ENCODE measurements around the gene HHIP. TPM values are rescaled to one million over a fixed set of nuclear protein-coding genes. Genes with fewer than 3 reads are reported as not detected.

Gene HHIP, protein sequence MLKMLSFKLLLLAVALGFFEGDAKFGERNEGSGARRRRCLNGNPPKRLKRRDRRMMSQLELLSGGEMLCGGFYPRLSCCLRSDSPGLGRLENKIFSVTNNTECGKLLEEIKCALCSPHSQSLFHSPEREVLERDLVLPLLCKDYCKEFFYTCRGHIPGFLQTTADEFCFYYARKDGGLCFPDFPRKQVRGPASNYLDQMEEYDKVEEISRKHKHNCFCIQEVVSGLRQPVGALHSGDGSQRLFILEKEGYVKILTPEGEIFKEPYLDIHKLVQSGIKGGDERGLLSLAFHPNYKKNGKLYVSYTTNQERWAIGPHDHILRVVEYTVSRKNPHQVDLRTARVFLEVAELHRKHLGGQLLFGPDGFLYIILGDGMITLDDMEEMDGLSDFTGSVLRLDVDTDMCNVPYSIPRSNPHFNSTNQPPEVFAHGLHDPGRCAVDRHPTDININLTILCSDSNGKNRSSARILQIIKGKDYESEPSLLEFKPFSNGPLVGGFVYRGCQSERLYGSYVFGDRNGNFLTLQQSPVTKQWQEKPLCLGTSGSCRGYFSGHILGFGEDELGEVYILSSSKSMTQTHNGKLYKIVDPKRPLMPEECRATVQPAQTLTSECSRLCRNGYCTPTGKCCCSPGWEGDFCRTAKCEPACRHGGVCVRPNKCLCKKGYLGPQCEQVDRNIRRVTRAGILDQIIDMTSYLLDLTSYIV
- total RNA-seq (not detected), total RNA-seq (0 reads per million in 2 donors)

DNA sequence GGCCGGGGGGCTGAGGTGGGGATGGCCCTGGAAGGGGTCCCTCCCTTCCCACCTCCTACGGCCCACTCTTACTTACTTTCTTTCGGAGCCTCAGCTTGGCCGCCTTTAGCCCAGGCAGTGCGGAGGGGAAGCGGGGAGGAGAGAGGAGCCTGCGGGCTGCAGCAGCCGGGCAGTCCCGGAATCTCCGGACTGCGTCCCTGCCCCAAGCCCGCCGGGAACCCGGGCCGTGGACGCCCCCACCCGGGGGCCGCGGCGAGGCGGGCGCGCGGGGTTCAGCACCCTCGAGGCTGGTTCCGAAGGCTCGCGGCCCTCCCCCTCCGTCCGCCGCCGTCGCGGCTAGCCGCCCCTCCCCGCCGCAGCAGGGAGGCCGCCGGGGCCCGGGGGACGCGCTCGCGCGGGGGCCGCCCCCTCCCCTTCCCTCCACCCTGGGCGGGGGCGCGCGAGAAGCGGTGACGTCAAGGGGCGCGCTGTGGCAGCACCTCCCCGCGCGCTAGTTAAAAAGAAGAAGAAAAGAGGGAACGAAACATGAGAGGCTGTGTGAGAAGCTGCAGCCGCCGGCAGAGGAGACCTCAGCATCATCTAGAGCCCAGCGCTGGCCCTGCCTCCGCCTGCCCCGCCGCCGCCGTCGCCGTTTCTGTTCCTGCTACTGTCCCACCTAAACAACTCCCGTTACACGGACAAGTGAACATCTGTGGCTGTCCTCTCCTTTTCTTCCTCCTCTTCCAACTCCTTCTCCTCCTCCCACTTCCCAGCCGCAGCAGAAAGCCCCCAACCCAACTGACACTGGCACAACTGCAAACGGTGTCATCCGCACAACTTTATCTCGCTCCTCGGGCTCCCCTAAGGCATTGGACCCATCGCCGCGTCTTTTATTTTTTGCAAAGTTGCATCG lies at the start of gene HHIP:
HHIP (plus strand) TSS at position 526 of the 892 bp plus-strand sequence. CDS start 520 bp downstream, outside the sequence.
- H3K36me3 Mint-ChIP-seq (ENCODE audit: low read depth), result peaks cover 2% of the 10 kb centered on the region
- ATAC-seq, result peak; percentile 45
- H3K9me3 ChIP-seq (ENCODE audit: control insufficient read depth, low read length, poor library complexity, severe bottlenecking), result no peaks in the 10 kb centered on the region
- no peak within 1 kb of the TSS for H3K27ac Mint-ChIP-seq
- no peak for DNase-seq
- H3K27me3 Mint-ChIP-seq, result peaks cover 58% of the 10 kb centered on the region
- peaks cover 12% of the 10 kb centered on the region for H3K4me1 Mint-ChIP-seq
- H3K4me3 Mint-ChIP-seq, result peak within 1 kb of the TSS; percentile 91

- H3K9me3 ChIP-seq (ENCODE audit: control insufficient read depth, low read length, poor library complexity, severe bottlenecking), result no peaks in the 10 kb centered on the region
- Mint-ChIP-seq H3K27ac (no peak overlapping the region), H3K4me3 (no peak overlapping the region), H3K36me3 (ENCODE audit: low read depth) (no peaks in the 10 kb centered on the region), H3K27me3 (no peaks in the 10 kb centered on the region), H3K4me1 (no peaks in the 10 kb centered on the region)
- no peak for DNase-seq
- ATAC-seq, result no peak
These were observed 48.8 kb upstream of the HHIP start for GRCh38 chr4:144597171-144597570.

- Mint-ChIP-seq H3K4me1 (no peaks in the 10 kb centered on the region), H3K27ac (no peak overlapping the region), H3K36me3 (ENCODE audit: low read depth) (no peaks in the 10 kb centered on the region), H3K27me3 (no peaks in the 10 kb centered on the region), H3K4me3 (no peak overlapping the region)
- DNase-seq (no peak), ATAC-seq (no peak)
- no peaks in the 10 kb centered on the region for H3K9me3 ChIP-seq (ENCODE audit: control insufficient read depth, low read length, poor library complexity, severe bottlenecking)
These were observed 46.3 kb upstream of the HHIP start for GRCh38 chr4:144599621-144600020.

- DNase-seq, result no peak
- Mint-ChIP-seq H3K27me3 (peaks cover 7% of the 10 kb centered on the region), H3K27ac (no peak overlapping the region), H3K36me3 (ENCODE audit: low read depth) (no peaks in the 10 kb centered on the region), H3K4me1 (no peaks in the 10 kb centered on the region), H3K4me3 (no peak overlapping the region)
- no peak for ATAC-seq
- H3K9me3 ChIP-seq (ENCODE audit: control insufficient read depth, low read length, poor library complexity, severe bottlenecking), result no peaks in the 10 kb centered on the region
These were observed 34.1 kb upstream of the HHIP start for GRCh38 chr4:144611850-144612249.

DNA sequence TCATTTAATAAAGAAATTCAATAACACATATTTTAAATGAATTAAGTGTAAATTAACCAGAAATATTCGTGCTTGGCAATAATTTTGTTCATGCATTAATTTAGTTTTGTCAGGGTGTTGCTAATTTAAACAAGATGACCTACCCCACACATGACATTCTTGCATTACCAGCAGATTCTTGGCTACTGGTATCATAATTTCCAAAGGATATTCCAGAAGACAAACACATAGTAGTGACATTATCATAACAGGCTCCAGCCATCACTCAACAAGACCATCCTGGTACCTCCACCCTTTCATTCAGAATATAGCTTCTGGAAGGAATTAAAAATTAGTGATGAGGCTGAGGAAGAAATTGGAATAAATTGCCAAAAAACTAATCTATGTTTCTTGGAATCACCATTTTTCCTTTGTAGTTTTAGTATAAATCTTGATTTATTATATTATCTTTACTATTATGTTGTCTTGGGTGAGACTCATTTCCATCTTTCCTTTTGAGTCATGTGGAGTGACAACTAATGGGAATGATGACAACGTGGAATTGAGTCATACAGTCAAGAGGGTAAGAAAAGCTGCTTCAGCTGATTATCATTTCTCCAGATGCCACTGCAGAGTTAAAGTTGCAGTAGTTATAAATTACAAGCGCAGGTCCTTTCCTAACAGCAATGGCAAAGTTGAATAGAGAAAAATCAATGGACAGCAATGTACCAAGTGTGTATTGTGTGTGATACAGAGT lies 30.9 kb upstream of the HHIP start:
- H3K4me1 Mint-ChIP-seq, result no peaks in the 10 kb centered on the region
- no peaks in the 10 kb centered on the region for H3K9me3 ChIP-seq (ENCODE audit: control insufficient read depth, low read length, poor library complexity, severe bottlenecking)
- no peak overlapping the region for H3K27ac Mint-ChIP-seq
- no peaks in the 10 kb centered on the region for H3K36me3 Mint-ChIP-seq (ENCODE audit: low read depth)
- DNase-seq (no peak), ATAC-seq (no peak)
- H3K4me3 Mint-ChIP-seq, result no peak overlapping the region
- H3K27me3 Mint-ChIP-seq, result peaks cover 7% of the 10 kb centered on the region

- no peaks in the 10 kb centered on the region for H3K36me3 Mint-ChIP-seq (ENCODE audit: low read depth)
- no peaks in the 10 kb centered on the region for H3K9me3 ChIP-seq (ENCODE audit: control insufficient read depth, low read length, poor library complexity, severe bottlenecking)
- no peak overlapping the region for H3K4me3 Mint-ChIP-seq
- no peak for ATAC-seq
- H3K27ac Mint-ChIP-seq, result no peak overlapping the region
- no peak for DNase-seq
- no peaks in the 10 kb centered on the region for H3K4me1 Mint-ChIP-seq
- no peaks in the 10 kb centered on the region for H3K27me3 Mint-ChIP-seq
These were observed 24.3 kb upstream of the HHIP start for GRCh38 chr4:144621681-144622080.

- DNase-seq (no peak), ATAC-seq (no peak)
- no peak overlapping the region for H3K27ac Mint-ChIP-seq
- no peaks in the 10 kb centered on the region for H3K36me3 Mint-ChIP-seq (ENCODE audit: low read depth)
- no peak overlapping the region for H3K4me3 Mint-ChIP-seq
- H3K27me3 Mint-ChIP-seq, result peaks cover 6% of the 10 kb centered on the region
- no peaks in the 10 kb centered on the region for H3K4me1 Mint-ChIP-seq
- H3K9me3 ChIP-seq (ENCODE audit: control insufficient read depth, low read length, poor library complexity, severe bottlenecking), result no peaks in the 10 kb centered on the region
These were observed 18.3 kb upstream of the HHIP start for GRCh38 chr4:144627663-144628076.

- no peak overlapping the region for H3K4me3 Mint-ChIP-seq
- DNase-seq, result no peak
These were observed 12.7 kb upstream of the HHIP start for GRCh38 chr4:144633215-144633614.

GRCh38 chr4:144634978-144635747 lies 10.8 kb upstream of the HHIP start:
- no peaks in the 10 kb centered on the region for H3K36me3 Mint-ChIP-seq (ENCODE audit: low read depth)

More at GRCh38 chr4:144633215-144633614, 12.7 kb upstream of the HHIP start:
- no peaks in the 10 kb centered on the region for H3K9me3 ChIP-seq (ENCODE audit: control insufficient read depth, low read length, poor library complexity, severe bottlenecking)
- no peak overlapping the region for H3K27ac Mint-ChIP-seq
- peaks cover 14% of the 10 kb centered on the region for H3K27me3 Mint-ChIP-seq
- no peaks in the 10 kb centered on the region for H3K4me1 Mint-ChIP-seq
- H3K36me3 Mint-ChIP-seq (ENCODE audit: low read depth), result no peaks in the 10 kb centered on the region
- no peak for ATAC-seq

GRCh38 chr4:144644368-144645101 lies 1.4 kb upstream of the HHIP start:
- DNase-seq, result no peak
- Mint-ChIP-seq H3K27ac (no peak overlapping the region), H3K36me3 (ENCODE audit: low read depth) (peaks cover 2% of the 10 kb centered on the region), H3K27me3 (peaks cover 50% of the 10 kb centered on the region), H3K4me3 (no peak overlapping the region), H3K4me1 (peaks cover 12% of the 10 kb centered on the region)
- no peak for ATAC-seq
- no peaks in the 10 kb centered on the region for H3K9me3 ChIP-seq (ENCODE audit: control insufficient read depth, low read length, poor library complexity, severe bottlenecking)

More at GRCh38 chr4:144634978-144635747, 10.8 kb upstream of the HHIP start:
- DNase-seq (no peak), ATAC-seq (no peak)
- Mint-ChIP-seq H3K4me3 (no peak overlapping the region), H3K27me3 (peaks cover 14% of the 10 kb centered on the region), H3K4me1 (no peaks in the 10 kb centered on the region), H3K27ac (no peak overlapping the region)
- no peaks in the 10 kb centered on the region for H3K9me3 ChIP-seq (ENCODE audit: control insufficient read depth, low read length, poor library complexity, severe bottlenecking)

GRCh38 chr4:144645102-144645630 lies 790 bp upstream of the HHIP start:
- H3K27ac Mint-ChIP-seq, result no peak overlapping the region
- H3K27me3 Mint-ChIP-seq, result peaks cover 57% of the 10 kb centered on the region
- peak overlapping the region; percentile 65 for H3K4me3 Mint-ChIP-seq
- DNase-seq (no peak), ATAC-seq (no peak)
- peaks cover 2% of the 10 kb centered on the region for H3K36me3 Mint-ChIP-seq (ENCODE audit: low read depth)
- H3K9me3 ChIP-seq (ENCODE audit: control insufficient read depth, low read length, poor library complexity, severe bottlenecking), result no peaks in the 10 kb centered on the region
- peaks cover 12% of the 10 kb centered on the region for H3K4me1 Mint-ChIP-seq
